K562 (cell line): Measurements from ENCODE around the gene BASP1. TPM values are rescaled to one million over a fixed set of nuclear protein-coding genes. Genes with fewer than 3 reads are reported as not detected.

ENCODE experiments used
- ATAC-seq: fragments of 200-7000 bp; cut with Tn5 transposase; 3 replicates; pipeline ENCODE4 v1.9.1; 2020; ENCODE audit warnings: moderate library complexity
- BruUV-seq: library from RNA; stranded (reverse); fragments of 400-500 nt; replicated peaks from 2 replicates; lab custom pipeline; 2021; lab: Mats Ljungman, UMichigan
- CTCF ChIA-PET: fragments of 300-600 bp; formaldehyde crosslinking; extraction: SDS; loops from one replicate; lab custom pipeline; 2021; ENCODE audit warnings: low intra/inter-chr PET ratio; lab: Yijun Ruan, JAX
- POLR2A ChIA-PET: fragments of 300-600, 350-650 bp; sonication (Branson Sonifier 250); formaldehyde crosslinking; extraction: SDS; loops from one replicate; lab custom pipeline; 2021; ENCODE audit warnings: antibody characterized with exemption, inconsistent platforms; lab: Yijun Ruan, JAX
- DNase-seq, 4 experiments: peaks; one replicate each; pipeline versions ENCODE4 v3.0.0 to v3.0.0-alpha.2; 2011 to 2018; ENCODE audit warnings: low spot score in 3 of 4, mixed read lengths in 3 of 4; ENCODE audit errors: extremely low read depth in 1 of 4
- FAIRE-seq: peaks from 2 replicates; lab custom pipeline; 2011; peaks lifted over from hg19 to GRCh38; lab: Jason Lieb, UNC
- H2AFZ ChIP-seq: 2 replicates; pipeline ENCODE4 v1.6.0; 2011; ENCODE audit warnings: low read depth, low read length, control low read depth, inconsistent platforms
- H3K27ac ChIP-seq: fragments of 200-600 bp; 3 replicates; pipeline ENCODE4 v1.8.0; 2011; ENCODE audit warnings: low read depth, mild to moderate bottlenecking, control low read depth, inconsistent platforms, low read length, moderate library complexity, mixed read lengths; ENCODE audit errors: extremely low read depth
- H3K27me3 ChIP-seq, 2 experiments: fragments of 300-600 bp in 1 of 2; 2 replicates in 1 of 2; 3 replicates in 1 of 2; pipeline versions ENCODE4 v1.6.0 to v1.8.0; 2011; ENCODE audit warnings: inconsistent platforms in 2 of 2, low read length in 2 of 2, mild to moderate bottlenecking in 1 of 2, mixed read lengths in 1 of 2, moderate library complexity in 1 of 2; ENCODE audit not compliant: control insufficient read depth in 2 of 2, insufficient read depth in 2 of 2
- H3K36me3 ChIP-seq: fragments of 300-600 bp; 3 replicates; pipeline ENCODE4 v1.8.0; 2011; ENCODE audit warnings: mild to moderate bottlenecking, low read length, inconsistent platforms; ENCODE audit not compliant: control insufficient read depth, insufficient read depth
- H3K4me1 ChIP-seq, 2 experiments: fragments of 200-600 bp in 1 of 2; replicated peaks in 1 of 2; 2 replicates in 1 of 2; 3 replicates in 1 of 2; pipeline versions ENCODE4 v1.5.1 to v1.8.0; 2011; ENCODE audit warnings: inconsistent platforms in 2 of 2, low read length in 2 of 2, mild to moderate bottlenecking in 1 of 2, mixed read lengths in 1 of 2, moderate library complexity in 1 of 2; ENCODE audit not compliant: control insufficient read depth in 2 of 2, insufficient read depth in 2 of 2
- H3K4me2 ChIP-seq: 2 replicates; pipeline ENCODE4 v1.6.1; 2011; ENCODE audit warnings: low read length, control low read depth, inconsistent platforms, mixed read lengths; ENCODE audit not compliant: insufficient read depth
- H3K4me3 ChIP-seq: fragments of 200-600 bp; sonication (generic), shearing (Covaris generic); 2 replicates; pipeline ENCODE4 v1.5.1; 2016; ENCODE audit warnings: control low read depth, inconsistent platforms
- H3K79me2 ChIP-seq: fragments of 200-600 bp; 3 replicates; pipeline ENCODE4 v1.8.0; 2011; ENCODE audit warnings: low read length, inconsistent platforms; ENCODE audit not compliant: control insufficient read depth, insufficient read depth
- H3K9ac ChIP-seq, 2 experiments: 2 replicates each; pipeline versions ENCODE4 v1.6.0 to v1.6.1; 2011; ENCODE audit warnings: low read depth in 2 of 2, low read length in 2 of 2, control low read depth in 1 of 2, inconsistent platforms in 1 of 2, mild to moderate bottlenecking in 1 of 2, mixed read lengths in 1 of 2; ENCODE audit not compliant: insufficient read depth in 1 of 2
- H3K9me1 ChIP-seq: one replicate; pipeline ENCODE4 v1.6.0; 2011; ENCODE audit warnings: inconsistent platforms, mild to moderate bottlenecking, low read length, moderate library complexity; ENCODE audit not compliant: control insufficient read depth, insufficient read depth
- H3K9me3 ChIP-seq: replicated peaks from 2 replicates; pipeline ENCODE4 v1.5.1; 2011; ENCODE audit warnings: low read depth, low read length, inconsistent platforms; ENCODE audit not compliant: control insufficient read depth, insufficient read depth
- H4K20me1 ChIP-seq: replicated peaks from 2 replicates; pipeline ENCODE4 v1.6.1; 2011; ENCODE audit warnings: low read length, inconsistent platforms, mixed read lengths; ENCODE audit not compliant: control insufficient read depth, insufficient read depth
- BRF1 ChIP-seq: IDR thresholded peaks from 3 replicates; pipeline ENCODE4 v1.6.1; 2011; ENCODE audit warnings: borderline replicate concordance, mild to moderate bottlenecking; ENCODE audit not compliant: insufficient read length; ENCODE audit errors: extremely low read depth
- EZH2 ChIP-seq: IDR thresholded peaks from 2 replicates; pipeline ENCODE4 v1.6.1; 2012; ENCODE audit warnings: low read depth, mild to moderate bottlenecking, inconsistent platforms, low read length, borderline replicate concordance
- FOXK2 ChIP-seq, 2 experiments: fragments of 450-650 bp; IDR thresholded peaks in 1 of 2; conservative IDR thresholded peaks in 1 of 2; 2 replicates each; pipeline ENCODE4 v1.6.1; 2016; ENCODE audit warnings: low read depth in 2 of 2, mild to moderate bottlenecking in 1 of 2
- GABPA ChIP-seq: fragments of 200-800 bp; sonication (Bioruptor generic); conservative IDR thresholded peaks from 2 replicates; pipeline ENCODE4 v1.6.1; 2016; ENCODE audit warnings: low read depth, missing genetic modification characterization, missing compliant biosample characterization
- JUNB ChIP-seq: fragments of 450-650 bp; formaldehyde crosslinking; conservative IDR thresholded peaks from 2 replicates; pipeline ENCODE4 v1.4.0; 2020; ENCODE audit warnings: mild to moderate bottlenecking
- KAT7 ChIP-seq: sonication (generic); formaldehyde crosslinking; IDR thresholded peaks from 2 replicates; pipeline ENCODE4 v1.8.0; 2022; ENCODE audit warnings: missing genetic modification reagents, mild to moderate bottlenecking, borderline replicate concordance
- NR2F6 ChIP-seq: fragments of 450-650 bp; formaldehyde crosslinking; IDR thresholded peaks from 2 replicates; pipeline ENCODE4 v1.4.0; 2020; ENCODE audit warnings: mild to moderate bottlenecking
- NUFIP1 ChIP-seq: fragments of 450-650 bp; IDR thresholded peaks from 2 replicates; pipeline ENCODE4 v1.6.1; 2018; ENCODE audit not compliant: partially characterized antibody
- SETDB1 ChIP-seq: IDR thresholded peaks from one replicate; pipeline ENCODE4 v1.6.1; 2012; ENCODE audit warnings: low read length, control low read depth, inconsistent platforms
- SMAD3 ChIP-seq: fragments of 450-650 bp; formaldehyde crosslinking; conservative IDR thresholded peaks from 2 replicates; pipeline ENCODE4 v1.4.0; 2020; ENCODE audit warnings: mild to moderate bottlenecking
- STAT5B ChIP-seq: fragments of 250-450 bp; sonication (Bioruptor Pico); IDR thresholded peaks from 2 replicates; pipeline ENCODE4 v1.8.0; 2021; ENCODE audit warnings: mild to moderate bottlenecking, inconsistent platforms
- TEAD4 ChIP-seq, 2 experiments: sonication (generic) in 1 of 2; formaldehyde crosslinking in 1 of 2; IDR thresholded peaks; 2 replicates each; pipeline versions ENCODE4 v1.6.1 to v1.8.0; 2012 to 2022; ENCODE audit warnings: borderline replicate concordance in 1 of 2, inconsistent platforms in 1 of 2, low read length in 1 of 2, mild to moderate bottlenecking in 1 of 2, missing genetic modification reagents in 1 of 2
- TGIF2 ChIP-seq: sonication (generic); formaldehyde crosslinking; IDR thresholded peaks from 2 replicates; pipeline ENCODE4 v1.8.1; 2022; ENCODE audit warnings: mild to moderate bottlenecking, missing genetic modification reagents, moderate library complexity
- U2AF1 ChIP-seq: fragments of 200-400 bp; formaldehyde crosslinking; optimal IDR thresholded peaks from 2 replicates; pipeline ENCODE3; 2017; ENCODE audit warnings: mild to moderate bottlenecking, low read depth, low read length, moderate library complexity
- YBX1 ChIP-seq: fragments of 450-650 bp; IDR thresholded peaks from 2 replicates; pipeline ENCODE4 v1.7.1; 2016; ENCODE audit warnings: mild to moderate bottlenecking
- ZKSCAN1 ChIP-seq: fragments of 150-350 bp; IDR thresholded peaks from 2 replicates; pipeline ENCODE4 v1.6.1; 2016; ENCODE audit warnings: low read depth, low read length
- ZNF589 ChIP-seq: fragments of 200-800 bp; sonication (Bioruptor generic); IDR thresholded peaks from 2 replicates; pipeline ENCODE4 v1.6.1; 2016; ENCODE audit warnings: low read depth, missing genetic modification characterization, missing compliant biosample characterization
- ZNF830 ChIP-seq: fragments of 250-450 bp; sonication (Bioruptor Pico); IDR thresholded peaks from 2 replicates; pipeline ENCODE4 v1.5.0; 2021; ENCODE audit warnings: mild to moderate bottlenecking
- ZSCAN32 ChIP-seq: fragments of 450-650 bp; formaldehyde crosslinking; IDR thresholded peaks from 2 replicates; pipeline ENCODE4 v1.4.0; 2020; ENCODE audit warnings: mild to moderate bottlenecking, moderate library complexity
- WGBS: fragments of 100-300 bp; shearing (Covaris generic); methylation state at CpG from one replicate; pipeline ENCODE4 v1.1.6; 2016; ENCODE audit warnings: low coverage, mixed read lengths; ENCODE audit not compliant: insufficient coverage; ENCODE audit errors: missing lambda C conversion rate; 5-methylcytosine and 5-hydroxymethylcytosine counted together
- in situ Hi-C: fragments of 300-500 bp; cut with MboI; formaldehyde crosslinking; loops from 4 replicates; pipeline ENCODE4 v1.15.0; 2018; ENCODE audit warnings: inconsistent platforms, mixed read lengths
- intact Hi-C: fragments of 100-400 bp; cut with micrococcal nuclease; formaldehyde crosslinking; loops from 2 replicates; pipeline ENCODE4 v1.14.2; 2022
- polyA plus RNA-seq, 8 experiments: library from polyadenylated mRNA; depleted of rRNA in 4 of 8; stranded (reverse) in 5 of 8; unstranded in 3 of 8; fragments of >200 nt; fragmentation: Nextera tagmentation in 2 of 8; fragmentation: Illumina TruSeq in 1 of 8; extraction: Ambion mirVana in 2 of 8; extraction: Trizol in 1 of 8; gene quantifications; 2 replicates each; pipeline versions ENCODE4 v1.2.1 to v1.2.3, GENCODE V29; 2011 to 2014; ENCODE audit warnings: inconsistent platforms in 1 of 8, missing spikeins in 1 of 8
- total RNA-seq, 7 experiments: library from RNA; depleted of rRNA in 6 of 7; stranded (reverse); fragments of >200 nt in 6 of 7; fragmentation: Illumina TruSeq in 2 of 7; extraction: Trizol in 2 of 7; gene quantifications; 2 replicates each; pipeline versions ENCODE4 v1.2.1 to v1.2.3, GENCODE V29; 2011 to 2021; ENCODE audit warnings: low replicate concordance in 1 of 7
- TF ChIP-seq, protein P1 (sequence below), 3 experiments: IDR thresholded peaks in 2 of 3; conservative IDR thresholded peaks in 1 of 3; 2 replicates each; pipeline ENCODE4 v1.5.1; 2011 to 2012; ENCODE audit warnings: low read length in 3 of 3, mild to moderate bottlenecking in 3 of 3, control low read depth in 2 of 3, improper control_type of control experiment in 1 of 3, inconsistent platforms in 1 of 3, low read depth in 1 of 3, mixed read lengths in 1 of 3, moderate library complexity in 1 of 3; ENCODE audit not compliant: insufficient read depth in 2 of 3

The BASP1 gene
- total and polyA plus RNA-seq, 9 of the 15 experiments (the other 6 are each of a cell fraction or from before 2014, with no cell fraction given), result 0.22 TPM; not detected in 8

DNA sequence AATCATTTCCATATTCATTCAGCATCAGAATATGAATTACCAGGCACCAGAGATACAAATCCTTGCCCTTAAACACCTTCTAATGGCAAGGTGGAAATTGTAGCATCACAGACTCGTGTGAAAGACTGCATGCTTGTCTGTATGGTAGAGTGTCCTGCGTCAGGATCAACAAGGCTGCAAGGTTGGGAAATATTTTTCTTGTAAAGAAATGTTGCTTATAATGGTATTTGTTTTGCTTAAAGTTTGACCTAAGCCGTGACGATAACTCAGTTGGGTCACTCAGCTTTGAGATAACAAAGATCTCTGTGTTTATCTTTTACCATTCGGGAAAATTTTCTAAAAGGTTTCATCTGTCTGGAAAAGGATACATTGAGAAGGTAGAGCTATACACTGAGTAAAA, 87.6 kb downstream of the BASP1 start (continued):
- TF ChIP-seq, protein P1, sequence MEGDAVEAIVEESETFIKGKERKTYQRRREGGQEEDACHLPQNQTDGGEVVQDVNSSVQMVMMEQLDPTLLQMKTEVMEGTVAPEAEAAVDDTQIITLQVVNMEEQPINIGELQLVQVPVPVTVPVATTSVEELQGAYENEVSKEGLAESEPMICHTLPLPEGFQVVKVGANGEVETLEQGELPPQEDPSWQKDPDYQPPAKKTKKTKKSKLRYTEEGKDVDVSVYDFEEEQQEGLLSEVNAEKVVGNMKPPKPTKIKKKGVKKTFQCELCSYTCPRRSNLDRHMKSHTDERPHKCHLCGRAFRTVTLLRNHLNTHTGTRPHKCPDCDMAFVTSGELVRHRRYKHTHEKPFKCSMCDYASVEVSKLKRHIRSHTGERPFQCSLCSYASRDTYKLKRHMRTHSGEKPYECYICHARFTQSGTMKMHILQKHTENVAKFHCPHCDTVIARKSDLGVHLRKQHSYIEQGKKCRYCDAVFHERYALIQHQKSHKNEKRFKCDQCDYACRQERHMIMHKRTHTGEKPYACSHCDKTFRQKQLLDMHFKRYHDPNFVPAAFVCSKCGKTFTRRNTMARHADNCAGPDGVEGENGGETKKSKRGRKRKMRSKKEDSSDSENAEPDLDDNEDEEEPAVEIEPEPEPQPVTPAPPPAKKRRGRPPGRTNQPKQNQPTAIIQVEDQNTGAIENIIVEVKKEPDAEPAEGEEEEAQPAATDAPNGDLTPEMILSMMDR (IDR thresholded peaks at IDR 0.05 in 2 of 3, conservative IDR thresholded peaks at IDR 0.05 in 1 of 3; ENCODE audit: insufficient read depth in 2 of 3, low read depth in 1 of 3, low read length in 3 of 3), result no peak
- TF ChIP-seq U2AF1, result no peak
- TF ChIP-seq ZSCAN32 (CRISPR knock-in tag), result no peak
- no peak for TF ChIP-seq EZH2
- TF ChIP-seq KAT7 (CRISPR knock-in tag), result no peak

DNA sequence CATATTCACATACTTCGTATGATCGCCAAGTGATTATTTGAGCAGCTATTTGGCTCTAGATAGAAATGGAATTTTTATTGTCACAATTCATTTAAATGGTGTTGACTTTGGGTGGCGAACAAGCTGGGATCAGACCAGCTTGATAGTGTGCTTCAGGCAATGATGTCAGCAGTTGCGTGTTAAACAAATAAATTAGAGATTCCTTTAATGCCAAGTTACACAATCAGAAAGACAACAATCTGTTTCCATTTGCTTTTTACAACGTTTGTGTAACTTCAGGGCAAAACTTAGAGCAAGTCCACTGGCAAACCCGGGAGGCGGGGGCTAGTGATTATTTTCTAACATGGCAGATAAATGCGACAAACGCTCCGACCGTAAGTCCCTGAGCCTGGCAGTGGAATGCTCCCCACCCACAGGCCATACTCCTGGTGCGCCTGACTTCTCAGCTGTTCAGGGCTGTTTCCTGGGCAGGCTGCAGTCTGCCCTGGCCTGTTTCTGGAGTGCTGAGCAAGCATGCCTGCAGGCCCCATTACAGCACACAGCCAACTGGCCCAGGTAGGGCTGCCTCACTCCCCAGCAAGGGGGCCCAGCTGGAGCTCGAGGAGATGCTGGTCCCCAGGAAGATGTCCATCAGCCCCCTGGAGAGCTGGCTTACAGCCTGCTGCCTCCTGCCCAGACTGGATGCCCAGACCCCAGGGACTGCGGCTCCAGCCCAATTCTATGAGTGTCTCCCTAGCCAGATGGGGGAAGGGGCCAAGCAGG, 88.7 kb downstream of the BASP1 start:
- Histone ChIP-seq H3K9me3 (no peaks in the 10 kb centered on the region), H3K79me2 (no peaks in the 10 kb centered on the region), H3K9ac (no peak overlapping the region), H4K20me1 (no peaks in the 10 kb centered on the region), H3K4me1 (peaks cover 0 to 5% of the 10 kb centered on the region in 2 experiments; a peak in 1 of 5 replicates), H3K4me2 (no peak overlapping the region), H3K36me3 (no peaks in the 10 kb centered on the region), H3K27ac (no peak overlapping the region), H2AFZ (no peak overlapping the region), H3K9me1 (no peaks in the 10 kb centered on the region), H3K27me3 (0 out of 5 replicates have a peak, but pooled peaks cover 0 to 6% of the 10 kb centered on the region in 2 experiments), H3K4me3 (no peak overlapping the region)
- DNase-seq (no peak), FAIRE-seq (no peak), ATAC-seq (no peak; the same call in 2 of the 3 replicates)
- 3% methylated on average over 14 of the region's 14 CpGs for WGBS
- BruUV-seq, result no TSS peak
- in situ Hi-C loops, result no loop called here
- ChIA-PET POLR2A (interaction anchor here (0.6 to 0.7 kb wide), 2 partner anchors 27 to 31 kb away, joined by 3 read pairs; no protein-coding TSS in a partner anchor), CTCF (no interaction called here)
- intact Hi-C loops, result no loop called here
- TF ChIP-seq SMAD3 (CRISPR knock-in tag), result no peak
- TF ChIP-seq STAT5B, result no peak
- no peak for TF ChIP-seq TGIF2 (CRISPR knock-in tag)
- TF ChIP-seq TEAD4 (IDR thresholded peaks at IDR 0.05; ENCODE audit: low read length), result no peak
- no peak for TF ChIP-seq TEAD4 (CRISPR knock-in tag; IDR thresholded peaks at IDR 0.05; ENCODE audit: borderline replicate concordance)
- TF ChIP-seq ZNF589 (CRISPR knock-in tag), result no peak
- TF ChIP-seq JUNB (CRISPR knock-in tag), result no peak
- TF ChIP-seq NR2F6 (CRISPR knock-in tag), result no peak
- TF ChIP-seq FOXK2 (conservative IDR thresholded peaks at IDR 0.05 in 1 of 2, IDR thresholded peaks at IDR 0.05 in 1 of 2; ENCODE audit: low read depth in 2 of 2), result no peak
- TF ChIP-seq BRF1, result no peak
- no peak for TF ChIP-seq SETDB1
- TF ChIP-seq GABPA (tag), result no peak
- TF ChIP-seq YBX1, result no peak
- TF ChIP-seq ZNF830 (CRISPR knock-in tag), result no peak
- no peak for TF ChIP-seq ZKSCAN1
- no peak for TF ChIP-seq NUFIP1
